Amygdala (tissue), 56 donors: ENCODE measurements around the gene NPR2.

Source experiments
- DNase-seq, 56 donors: peaks; one replicate each; lab custom pipeline; 2025; lab: John Stamatoyannopoulos, UW

NPR2 gene

GRCh38 chr9:35852267-35852815 is 61.0 kb downstream of the NPR2 start:
- no peak for DNase-seq

DNA sequence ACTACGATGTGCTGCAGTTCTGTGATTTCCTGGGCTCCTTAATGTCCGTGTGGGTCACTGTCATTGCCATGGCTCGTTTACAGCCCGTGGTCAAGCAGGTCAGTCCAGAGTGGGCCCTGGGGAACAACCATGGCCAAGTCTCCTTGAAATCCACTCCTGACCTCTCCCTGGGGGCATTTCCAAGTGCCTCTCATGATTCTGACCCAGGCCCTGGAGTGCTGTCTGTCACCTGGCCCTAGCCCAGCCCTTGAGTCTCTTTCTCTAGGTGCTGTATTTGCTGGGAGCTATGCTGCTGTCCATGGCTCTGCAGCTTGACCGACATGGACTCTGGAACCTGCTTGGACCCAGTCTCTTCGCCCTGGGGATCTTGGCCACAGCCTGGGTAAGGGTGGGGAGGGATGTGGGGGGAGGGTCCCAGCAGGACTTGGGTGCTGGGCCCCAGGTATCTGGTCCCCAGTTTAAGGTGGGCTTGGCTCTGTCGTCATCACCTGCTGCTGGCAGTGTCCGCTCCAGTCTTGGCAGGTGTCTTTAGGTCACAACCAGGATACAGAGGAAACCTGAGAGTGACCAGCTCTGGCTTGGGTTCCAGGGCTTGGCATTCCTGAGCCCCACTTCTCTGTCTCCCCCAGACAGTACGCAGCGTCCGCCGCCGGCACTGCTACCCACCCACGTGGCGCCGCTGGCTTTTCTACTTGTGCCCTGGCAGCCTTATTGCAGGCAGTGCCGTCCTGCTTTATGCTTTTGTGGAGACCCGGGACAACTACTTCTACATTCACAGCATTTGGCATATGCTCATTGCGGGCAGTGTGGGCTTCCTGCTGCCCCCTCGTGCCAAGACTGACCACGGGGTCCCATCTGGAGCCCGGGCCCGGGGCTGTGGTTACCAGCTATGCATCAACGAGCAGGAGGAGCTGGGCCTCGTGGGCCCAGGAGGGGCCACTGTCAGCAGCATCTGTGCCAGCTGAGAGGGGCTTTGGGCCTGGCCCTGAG is 61.8 kb downstream of the NPR2 start:
- DNase-seq, result no peak

DNA sequence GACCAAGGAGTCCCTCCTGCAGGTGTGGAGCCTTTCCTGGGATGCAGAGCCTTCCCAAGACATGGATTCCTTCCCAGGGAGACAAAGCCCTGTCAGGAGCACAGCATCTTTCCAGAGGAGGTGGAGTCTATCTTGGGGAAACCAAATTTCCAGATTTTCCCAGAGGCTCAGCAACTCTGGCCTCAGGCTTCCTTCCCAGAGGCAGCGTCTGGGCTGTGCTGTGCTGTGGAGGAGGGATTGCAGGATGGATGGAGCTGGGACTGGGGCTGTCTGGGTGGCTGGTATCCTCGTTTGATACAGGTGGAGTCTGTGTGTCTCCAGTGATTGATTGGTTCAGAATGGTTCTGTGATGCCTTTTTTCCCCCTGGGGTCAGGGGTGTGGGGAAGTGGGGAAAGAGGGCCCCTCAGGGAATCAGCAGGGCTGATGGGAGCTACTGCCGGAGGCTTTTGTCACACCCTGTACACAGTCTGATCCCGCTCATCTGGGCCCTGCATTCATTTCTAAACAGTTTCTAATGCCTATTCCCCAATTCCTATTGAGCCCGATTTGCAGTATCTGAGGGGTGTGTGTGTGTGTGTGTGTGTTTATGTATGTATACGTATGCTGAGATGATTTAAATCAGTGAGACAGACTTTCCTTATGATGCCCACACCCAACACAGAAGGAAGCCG is 62.8 kb downstream of the NPR2 start:
- no peak for DNase-seq

- no peak for DNase-seq
Observed at GRCh38 chr9:35856206-35856605, 64.8 kb downstream of the NPR2 start.

DNA sequence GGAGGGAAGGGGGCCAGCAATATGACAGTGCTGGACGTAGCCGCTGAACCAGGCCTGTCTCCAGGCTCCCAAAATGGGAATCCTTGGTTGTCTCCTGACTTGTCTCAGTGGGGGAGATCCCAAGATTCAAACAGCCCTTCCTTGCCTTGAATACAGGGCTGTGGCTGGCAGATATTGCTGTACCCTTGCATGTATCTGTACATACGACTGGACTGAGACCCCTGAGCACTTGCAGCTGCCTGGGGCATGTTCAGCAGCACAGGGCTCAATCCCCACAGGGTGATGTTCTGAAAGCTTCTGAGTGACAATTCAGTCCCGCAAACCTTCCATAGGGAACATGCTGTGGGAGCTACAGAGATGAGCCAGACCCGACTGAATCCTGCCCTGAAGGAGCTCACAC is 65.5 kb downstream of the NPR2 start:
- no peak for DNase-seq

GRCh38 chr9:35858458-35858857 is 67.1 kb downstream of the NPR2 start:
- no peak for DNase-seq
